ENCODE measurements around the gene CERS6. TPM values are rescaled to one million over a fixed set of nuclear protein-coding genes. Genes with fewer than 3 reads are reported as not detected.

Gene CERS6
- total RNA-seq, 4 donors from 2014 or later = 53.7 to 78.3 (median 63.8) TPM

- no peak for DNase-seq (ENCODE audit: low spot score in 2 of 2)
- no peak overlapping the region for H3K4me3 ChIP-seq (ENCODE audit: low read depth, poor library complexity, severe bottlenecking)
- intact Hi-C loops (cut with DNase I; ENCODE audit: low total_unique reads) = no loop called here
- no peak for TF ChIP-seq CTCF (IDR thresholded peaks at IDR 0.05)
- no peak for TF ChIP-seq POLR2A (IDR thresholded peaks at IDR 0.05)
Observed at GRCh38 chr2:168471163-168471475, 15.0 kb downstream of the CERS6 start.

GRCh38 chr2:168475636-168476035 is 19.6 kb downstream of the CERS6 start:
- WGBS, 2 donors = 55 to 59% methylated on average over 4 of the region's 4 CpGs
- H3K4me3 ChIP-seq (ENCODE audit: low read depth, poor library complexity, severe bottlenecking) = no peak overlapping the region
- DNase-seq (ENCODE audit: low spot score in 2 of 2) = peak in 1 of 2 donors; percentile 29
- intact Hi-C loops (cut with DNase I; ENCODE audit: low total_unique reads) = no loop called here
- no peak for TF ChIP-seq CTCF (IDR thresholded peaks at IDR 0.05)
- no peak for TF ChIP-seq POLR2A (IDR thresholded peaks at IDR 0.05)

GRCh38 chr2:168478206-168478605 is 22.1 kb downstream of the CERS6 start:
- H3K4me3 ChIP-seq (ENCODE audit: low read depth, poor library complexity, severe bottlenecking) = no peak overlapping the region
- no peak for TF ChIP-seq CTCF (IDR thresholded peaks at IDR 0.05)
- no peak for TF ChIP-seq POLR2A (IDR thresholded peaks at IDR 0.05)
- intact Hi-C loops (cut with DNase I; ENCODE audit: low total_unique reads) = no loop called here
- no peak for DNase-seq (ENCODE audit: low spot score in 2 of 2)
- WGBS, 2 donors = 100% methylated on average over 1 of the region's 1 CpG

- intact Hi-C loops (cut with DNase I; ENCODE audit: low total_unique reads) = no loop called here
- DNase-seq (ENCODE audit: low spot score in 2 of 2) = no peak
- WGBS, 2 donors = 84 to 89% methylated on average over 3 of the region's 3 CpGs
- H3K4me3 ChIP-seq (ENCODE audit: low read depth, poor library complexity, severe bottlenecking) = no peak overlapping the region
- TF ChIP-seq CTCF (IDR thresholded peaks at IDR 0.05) (no peak), POLR2A (IDR thresholded peaks at IDR 0.05) (no peak)
Observed at GRCh38 chr2:168480356-168480755, 24.3 kb downstream of the CERS6 start.

- DNase-seq (ENCODE audit: low spot score in 2 of 2) = no peak
- TF ChIP-seq POLR2A (IDR thresholded peaks at IDR 0.05) = no peak
- no peak for TF ChIP-seq CTCF (IDR thresholded peaks at IDR 0.05)
- intact Hi-C loops (cut with DNase I; ENCODE audit: low total_unique reads) = no loop called here
- WGBS, 2 donors = 90 to 93% methylated on average over 15 of the region's 15 CpGs
- H3K4me3 ChIP-seq (ENCODE audit: low read depth, poor library complexity, severe bottlenecking) = no peak overlapping the region
Observed at GRCh38 chr2:168480825-168481585, 24.9 kb downstream of the CERS6 start.

- intact Hi-C loops (cut with DNase I; ENCODE audit: low total_unique reads) = no loop called here
- 47 to 63% methylated on average over 2 of the region's 2 CpGs for WGBS, 2 donors
- no peak for TF ChIP-seq POLR2A (IDR thresholded peaks at IDR 0.05)
- no peak for TF ChIP-seq CTCF (IDR thresholded peaks at IDR 0.05)
Observed at GRCh38 chr2:168482269-168482668, 26.2 kb downstream of the CERS6 start.

More at GRCh38 chr2:168482269-168482668, 26.2 kb downstream of the CERS6 start:
- no peak for DNase-seq (ENCODE audit: low spot score in 2 of 2)
- no peak overlapping the region for H3K4me3 ChIP-seq (ENCODE audit: low read depth, poor library complexity, severe bottlenecking)
